CD4-positive, alpha-beta T cell treated with Interleukin-6 at 100 ng/mL for 8 hours (primary cell): Measurements from ENCODE around the gene CHI3L1.

ENCODE experiments used
- DNase-seq: peaks from one replicate; pipeline ENCODE4 v3.0.0-alpha.2; 2020; ENCODE audit warnings: mixed read lengths, low spot score

Gene CHI3L1

GRCh38 chr1:203131548-203132200, 54.8 kb downstream of the CHI3L1 start:
- no peak for DNase-seq

GRCh38 chr1:203130358-203130985, 56.0 kb downstream of the CHI3L1 start:
- DNase-seq: no peak

GRCh38 chr1:203129501-203130231, 56.8 kb downstream of the CHI3L1 start:
- DNase-seq: no peak
